Measurements from ENCODE around the gene CHRND. TPM values are rescaled to one million over a fixed set of nuclear protein-coding genes. Genes with fewer than 3 reads are reported as not detected.

Gene CHRND
- total and polyA plus RNA-seq, 2 of the 13 experiments (the other 11 are each of a cell fraction or from before 2014, with no cell fraction given) = 0.18 TPM; not detected in 1

- TF ChIP-seq FOXM1 (CRISPR knock-in tag; IDR thresholded peaks at IDR 0.05) = no peak
- TF ChIP-seq, protein P1, sequence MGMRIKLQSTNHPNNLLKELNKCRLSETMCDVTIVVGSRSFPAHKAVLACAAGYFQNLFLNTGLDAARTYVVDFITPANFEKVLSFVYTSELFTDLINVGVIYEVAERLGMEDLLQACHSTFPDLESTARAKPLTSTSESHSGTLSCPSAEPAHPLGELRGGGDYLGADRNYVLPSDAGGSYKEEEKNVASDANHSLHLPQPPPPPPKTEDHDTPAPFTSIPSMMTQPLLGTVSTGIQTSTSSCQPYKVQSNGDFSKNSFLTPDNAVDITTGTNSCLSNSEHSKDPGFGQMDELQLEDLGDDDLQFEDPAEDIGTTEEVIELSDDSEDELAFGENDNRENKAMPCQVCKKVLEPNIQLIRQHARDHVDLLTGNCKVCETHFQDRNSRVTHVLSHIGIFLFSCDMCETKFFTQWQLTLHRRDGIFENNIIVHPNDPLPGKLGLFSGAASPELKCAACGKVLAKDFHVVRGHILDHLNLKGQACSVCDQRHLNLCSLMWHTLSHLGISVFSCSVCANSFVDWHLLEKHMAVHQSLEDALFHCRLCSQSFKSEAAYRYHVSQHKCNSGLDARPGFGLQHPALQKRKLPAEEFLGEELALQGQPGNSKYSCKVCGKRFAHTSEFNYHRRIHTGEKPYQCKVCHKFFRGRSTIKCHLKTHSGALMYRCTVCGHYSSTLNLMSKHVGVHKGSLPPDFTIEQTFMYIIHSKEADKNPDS (CRISPR knock-in tag; IDR thresholded peaks at IDR 0.05) = no peak
- no peak for TF ChIP-seq ZNF142 (CRISPR knock-in tag; IDR thresholded peaks at IDR 0.05)
- no peak for TF ChIP-seq ZNF800 (CRISPR knock-in tag; IDR thresholded peaks at IDR 0.05)
- TF ChIP-seq ZNF709 (CRISPR knock-in tag; IDR thresholded peaks at IDR 0.05) = no peak
- TF ChIP-seq GFI1 (CRISPR knock-in tag; IDR thresholded peaks at IDR 0.05; ENCODE audit: borderline replicate concordance) = no peak
- TF ChIP-seq NPAS2 (CRISPR knock-in tag; IDR thresholded peaks at IDR 0.05; ENCODE audit: borderline replicate concordance) = no peak
- no peak for TF ChIP-seq SMAD1 (CRISPR knock-in tag; IDR thresholded peaks at IDR 0.05; ENCODE audit: borderline replicate concordance, low read depth)
- no peak for TF ChIP-seq PCBP2 (optimal IDR thresholded peaks at IDR 0.05; ENCODE audit: low read depth, low read length, poor library complexity, severe bottlenecking)
- no peak for TF ChIP-seq KLF15 (CRISPR knock-in tag; IDR thresholded peaks at IDR 0.05; ENCODE audit: borderline replicate concordance)
- no peak for TF ChIP-seq ZFP36L2 (CRISPR knock-in tag; IDR thresholded peaks at IDR 0.05)
- TF ChIP-seq, protein P2, sequence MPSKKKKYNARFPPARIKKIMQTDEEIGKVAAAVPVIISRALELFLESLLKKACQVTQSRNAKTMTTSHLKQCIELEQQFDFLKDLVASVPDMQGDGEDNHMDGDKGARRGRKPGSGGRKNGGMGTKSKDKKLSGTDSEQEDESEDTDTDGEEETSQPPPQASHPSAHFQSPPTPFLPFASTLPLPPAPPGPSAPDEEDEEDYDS (CRISPR knock-in tag; IDR thresholded peaks at IDR 0.05) = peak; percentile 36; the same call in 1 of the 2 replicates
- no peak for TF ChIP-seq ZNF326 (CRISPR knock-in tag; IDR thresholded peaks at IDR 0.05; ENCODE audit: borderline replicate concordance)
- TF ChIP-seq MIER3 (CRISPR knock-in tag; IDR thresholded peaks at IDR 0.05; ENCODE audit: borderline replicate concordance) = no peak
- TF ChIP-seq SOX13 (IDR thresholded peaks at IDR 0.05) = no peak
- 0 out of 4 replicates have a peak, but pooled peaks of 1 of the 2 experiments have one; percentile 48 for TF ChIP-seq SOX13 (CRISPR knock-in tag; conservative IDR thresholded peaks at IDR 0.05 in 1 of 2, IDR thresholded peaks at IDR 0.05 in 1 of 2)
- no peak for TF ChIP-seq NFIB (CRISPR knock-in tag; IDR thresholded peaks at IDR 0.05; ENCODE audit: borderline replicate concordance)
- 0 out of 2 replicates have a peak, but pooled peaks have one; percentile 52 for TF ChIP-seq ZFP90 (CRISPR knock-in tag; IDR thresholded peaks at IDR 0.05; ENCODE audit: borderline replicate concordance)
- 0 out of 2 replicates have a peak, but pooled peaks have one; percentile 43 for TF ChIP-seq TOPORS (CRISPR knock-in tag; IDR thresholded peaks at IDR 0.05)
Observed at GRCh38 chr2:232574674-232575403, 48.9 kb downstream of the CHRND start (continued).
